A673 (cell line): ENCODE measurements around the gene KCNIP3. TPM values are rescaled to one million over a fixed set of nuclear protein-coding genes. Genes with fewer than 3 reads are reported as not detected.

Experiments used
- BruUV-seq: library from RNA; stranded (reverse); fragments of 400-500 nt; replicated peaks from 2 replicates; lab custom pipeline; 2021; lab: Mats Ljungman, UMichigan
- CTCF ChIA-PET: fragments of 300-600 bp; sonication (Branson Sonifier 250); formaldehyde crosslinking; loops from one replicate; lab custom pipeline; 2022; ENCODE audit warnings: antibody characterized with exemption; lab: Charles Lee
- POLR2A ChIA-PET: fragments of 300-600 bp; sonication (Branson Sonifier 250); formaldehyde crosslinking; loops from one replicate; lab custom pipeline; 2022; ENCODE audit warnings: antibody characterized with exemption; ENCODE audit not compliant: low non-redundant PET; lab: Charles Lee
- DNase-seq: peaks from one replicate; pipeline ENCODE4 v3.0.0-alpha.2; 2015; ENCODE audit warnings: low spot score
- H3K27ac ChIP-seq: fragments of 200-600 bp; sonication (generic); 2 replicates; pipeline ENCODE4 v1.5.1; 2016; ENCODE audit warnings: mixed run types, low read depth, mild to moderate bottlenecking, mixed read lengths, antibody characterized with exemption, low read length; ENCODE audit not compliant: poor library complexity, severe bottlenecking
- H3K27me3 ChIP-seq: fragments of 200-600 bp; sonication (generic); replicated peaks from 2 replicates; pipeline ENCODE4 v1.6.1; 2017; ENCODE audit warnings: mixed run types, low read depth, mild to moderate bottlenecking, mixed read lengths, antibody characterized with exemption, low read length; ENCODE audit not compliant: insufficient read depth, poor library complexity
- H3K36me3 ChIP-seq: fragments of 200-600 bp; sonication (generic); 2 replicates; pipeline ENCODE4 v1.6.1; 2016; ENCODE audit warnings: mixed run types, mild to moderate bottlenecking, mixed read lengths, antibody characterized with exemption, low read length; ENCODE audit not compliant: insufficient read depth, poor library complexity, severe bottlenecking
- H3K4me1 ChIP-seq: fragments of 200-600 bp; sonication (generic); 2 replicates; pipeline ENCODE4 v1.6.1; 2017; ENCODE audit warnings: mixed run types, mild to moderate bottlenecking, mixed read lengths, antibody characterized with exemption, low read length; ENCODE audit not compliant: insufficient read depth, poor library complexity, severe bottlenecking
- H3K4me3 ChIP-seq: fragments of 200-600 bp; sonication (generic); 2 replicates; pipeline ENCODE4 v1.5.1; 2016; ENCODE audit warnings: low read depth, mixed run types, mild to moderate bottlenecking, mixed read lengths, low read length; ENCODE audit not compliant: poor library complexity, severe bottlenecking
- H3K9me3 ChIP-seq: fragments of 200-600 bp; sonication (generic); 2 replicates; pipeline ENCODE4 v1.6.1; 2016; ENCODE audit warnings: mixed run types, low read depth, mild to moderate bottlenecking, mixed read lengths, antibody characterized with exemption, low read length; ENCODE audit not compliant: poor library complexity, severe bottlenecking
- EZH2 ChIP-seq: fragments of 200-600 bp; sonication (generic); IDR thresholded peaks from 2 replicates; pipeline ENCODE4 v1.6.1; 2017; ENCODE audit warnings: borderline replicate concordance, low read depth, mild to moderate bottlenecking, mixed read lengths, antibody characterized with exemption, low read length; ENCODE audit not compliant: poor library complexity, severe bottlenecking
- intact Hi-C: fragments of 100-400 bp; cut with micrococcal nuclease; formaldehyde crosslinking; loops from one replicate; pipeline ENCODE4 v1.10.0; 2022; ENCODE audit not compliant: unreplicated experiment
- total RNA-seq: library from RNA; stranded (reverse); gene quantifications from 2 replicates; pipeline ENCODE4 v1.2.3, GENCODE V29; 2021
- TF ChIP-seq, protein P1 (sequence below): fragments of 300-800, 200-600 bp; sonication (generic); conservative IDR thresholded peaks from 2 replicates; pipeline ENCODE4 v1.5.1; 2017; ENCODE audit warnings: low read depth, mild to moderate bottlenecking, antibody characterized with exemption, low read length, moderate library complexity, mixed read lengths

The KCNIP3 gene
- total RNA-seq, 1 experiment from 2014 or later, result 0.45 TPM

DNA sequence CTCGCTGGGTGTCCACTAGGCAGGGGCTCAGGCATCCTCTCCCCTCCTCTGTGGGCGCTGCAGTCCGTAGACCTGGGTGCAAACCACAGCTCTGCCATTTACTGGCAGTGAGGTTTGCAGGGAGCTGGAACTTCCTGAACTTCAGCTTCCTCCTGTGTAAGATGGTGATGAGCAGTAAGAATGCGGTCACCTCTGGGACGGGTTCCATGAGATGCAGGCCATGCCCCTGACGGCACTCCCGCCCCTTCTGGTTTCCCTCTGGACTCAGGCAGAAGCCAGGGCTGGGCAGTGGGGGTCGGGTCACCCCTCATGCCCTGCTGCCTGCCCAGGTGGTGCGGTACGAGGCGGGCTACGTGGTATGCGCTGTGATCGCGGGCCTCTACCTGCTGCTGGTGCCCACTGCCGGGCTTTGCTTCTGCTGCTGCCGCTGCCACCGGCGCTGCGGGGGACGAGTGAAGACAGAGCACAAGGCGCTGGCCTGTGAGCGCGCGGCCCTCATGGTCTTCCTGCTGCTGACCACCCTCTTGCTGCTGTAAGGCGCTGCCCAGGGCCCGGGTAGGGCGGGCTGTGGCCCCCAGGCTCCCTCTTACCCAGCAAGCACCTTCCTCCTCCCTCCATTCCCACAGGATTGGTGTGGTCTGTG, 21.4 kb upstream of the KCNIP3 start:
- Histone ChIP-seq H3K36me3 (no peaks in the 10 kb centered on the region), H3K4me1 (no peaks in the 10 kb centered on the region), H3K27me3 (no peaks in the 10 kb centered on the region), H3K27ac (no peak overlapping the region), H3K4me3 (no peak overlapping the region), H3K9me3 (no peaks in the 10 kb centered on the region)
- CTCF ChIA-PET, result no interaction called here
- TF ChIP-seq, protein P1, sequence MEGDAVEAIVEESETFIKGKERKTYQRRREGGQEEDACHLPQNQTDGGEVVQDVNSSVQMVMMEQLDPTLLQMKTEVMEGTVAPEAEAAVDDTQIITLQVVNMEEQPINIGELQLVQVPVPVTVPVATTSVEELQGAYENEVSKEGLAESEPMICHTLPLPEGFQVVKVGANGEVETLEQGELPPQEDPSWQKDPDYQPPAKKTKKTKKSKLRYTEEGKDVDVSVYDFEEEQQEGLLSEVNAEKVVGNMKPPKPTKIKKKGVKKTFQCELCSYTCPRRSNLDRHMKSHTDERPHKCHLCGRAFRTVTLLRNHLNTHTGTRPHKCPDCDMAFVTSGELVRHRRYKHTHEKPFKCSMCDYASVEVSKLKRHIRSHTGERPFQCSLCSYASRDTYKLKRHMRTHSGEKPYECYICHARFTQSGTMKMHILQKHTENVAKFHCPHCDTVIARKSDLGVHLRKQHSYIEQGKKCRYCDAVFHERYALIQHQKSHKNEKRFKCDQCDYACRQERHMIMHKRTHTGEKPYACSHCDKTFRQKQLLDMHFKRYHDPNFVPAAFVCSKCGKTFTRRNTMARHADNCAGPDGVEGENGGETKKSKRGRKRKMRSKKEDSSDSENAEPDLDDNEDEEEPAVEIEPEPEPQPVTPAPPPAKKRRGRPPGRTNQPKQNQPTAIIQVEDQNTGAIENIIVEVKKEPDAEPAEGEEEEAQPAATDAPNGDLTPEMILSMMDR, result no peak
- TF ChIP-seq EZH2, result no peak
- no TSS peak for BruUV-seq
- no peak for DNase-seq
- POLR2A ChIA-PET, result no interaction called here
- intact Hi-C loops, result no loop called here

DNA sequence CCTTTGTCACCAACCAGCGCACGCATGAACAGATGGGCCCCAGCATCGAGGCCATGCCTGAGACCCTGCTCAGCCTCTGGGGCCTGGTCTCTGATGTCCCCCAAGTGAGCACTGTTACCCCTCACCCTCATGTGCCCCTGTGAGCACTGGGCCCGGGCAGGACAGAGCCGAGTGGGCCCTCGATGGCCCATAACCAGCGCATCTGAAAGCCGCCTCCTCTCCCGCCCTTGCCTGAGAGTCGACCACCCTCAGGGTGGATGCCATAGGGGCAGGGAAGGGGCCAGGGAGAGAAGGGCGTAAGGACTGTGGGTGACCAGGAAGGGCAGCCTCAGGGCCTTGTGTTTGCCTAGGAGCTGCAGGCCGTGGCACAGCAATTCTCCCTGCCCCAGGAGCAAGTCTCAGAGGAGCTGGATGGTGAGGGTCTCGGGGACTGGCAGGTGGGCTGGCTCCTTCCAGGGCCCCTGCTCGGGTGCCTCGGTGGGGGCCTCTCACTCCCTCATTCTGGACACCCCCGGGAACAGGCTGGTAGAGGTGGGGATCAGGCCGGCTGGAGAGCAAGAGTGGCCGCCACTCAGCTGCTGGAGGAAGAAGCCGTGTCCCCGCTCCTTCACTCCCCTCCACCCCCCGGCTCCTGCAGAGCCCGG, 20.8 kb upstream of the KCNIP3 start:
- CTCF ChIA-PET, result no interaction called here

DNA sequence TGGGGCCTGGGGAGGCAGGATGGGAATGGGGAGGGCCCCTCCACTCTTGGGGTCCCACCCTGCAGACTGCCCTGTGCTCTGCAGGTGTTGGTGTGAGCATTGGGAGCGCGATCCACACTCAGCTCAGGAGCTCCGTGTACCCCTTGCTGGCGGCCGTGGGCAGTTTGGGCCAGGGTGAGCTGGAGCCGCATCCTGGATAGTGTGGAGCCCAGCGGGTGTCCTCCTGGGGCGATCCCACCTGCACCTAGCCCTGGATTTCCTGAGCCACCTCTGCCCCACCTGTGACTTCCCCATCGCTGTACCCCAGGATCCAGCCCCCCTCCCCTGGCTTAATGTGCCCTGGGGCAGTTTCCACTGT, 20.3 kb upstream of the KCNIP3 start:
- no peaks in the 10 kb centered on the region for H3K27me3 ChIP-seq
- ChIA-PET CTCF (no interaction called here), POLR2A (no interaction called here)
- H3K4me1 ChIP-seq, result no peaks in the 10 kb centered on the region
- no peaks in the 10 kb centered on the region for H3K9me3 ChIP-seq
- no peak for DNase-seq
- intact Hi-C loops, result no loop called here
- H3K27ac ChIP-seq, result no peak overlapping the region
- TF ChIP-seq EZH2, result no peak
- TF ChIP-seq, protein P1, result no peak
- no peaks in the 10 kb centered on the region for H3K36me3 ChIP-seq
- no TSS peak for BruUV-seq
- no peak overlapping the region for H3K4me3 ChIP-seq

More for the DNA sequence above, 20.8 kb upstream of the KCNIP3 start:
- no peak for TF ChIP-seq EZH2
- TF ChIP-seq, protein P1, result no peak
- no peak for DNase-seq
- no peaks in the 10 kb centered on the region for H3K4me1 ChIP-seq
- no peaks in the 10 kb centered on the region for H3K36me3 ChIP-seq
- no peaks in the 10 kb centered on the region for H3K9me3 ChIP-seq
- H3K27me3 ChIP-seq, result no peaks in the 10 kb centered on the region
- H3K4me3 ChIP-seq, result no peak overlapping the region
- H3K27ac ChIP-seq, result no peak overlapping the region
- intact Hi-C loops, result no loop called here
- no TSS peak for BruUV-seq
- POLR2A ChIA-PET, result no interaction called here
